ENCODE measurements around the gene MRPL52.

MRPL52 gene

DNA sequence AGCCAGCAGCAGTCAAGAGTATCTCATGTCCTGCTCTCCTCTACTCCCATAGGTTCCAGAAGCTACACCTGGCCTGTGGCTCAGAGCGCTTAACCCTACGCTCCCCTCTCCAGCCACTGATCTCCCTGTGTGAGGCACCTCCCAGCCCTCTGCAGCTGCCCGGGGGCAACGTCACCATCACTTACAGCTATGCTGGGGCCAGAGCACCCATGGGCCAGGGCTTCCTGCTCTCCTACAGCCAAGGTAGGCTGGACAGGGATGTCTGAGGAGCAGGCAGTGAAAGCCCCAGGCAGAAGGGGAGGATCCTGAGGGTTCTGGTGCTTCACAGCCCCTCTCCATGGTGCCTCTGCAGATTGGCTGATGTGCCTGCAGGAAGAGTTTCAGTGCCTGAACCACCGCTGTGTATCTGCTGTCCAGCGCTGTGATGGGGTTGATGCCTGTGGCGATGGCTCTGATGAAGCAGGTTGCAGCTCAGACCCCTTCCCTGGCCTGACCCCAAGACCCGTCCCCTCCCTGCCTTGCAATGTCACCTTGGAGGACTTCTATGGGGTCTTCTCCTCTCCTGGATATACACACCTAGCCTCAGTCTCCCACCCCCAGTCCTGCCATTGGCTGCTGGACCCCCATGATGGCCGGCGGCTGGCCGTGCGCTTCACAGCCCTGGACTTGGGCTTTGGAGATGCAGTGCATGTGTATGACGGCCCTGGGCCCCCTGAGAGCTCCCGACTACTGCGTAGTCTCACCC lies 45.5 kb downstream of the MRPL52 start:
- no peaks in the 10 kb centered on the region for H3K9me3 Mint-ChIP-seq
- peak overlapping the region; percentile 60 for H3K27ac Mint-ChIP-seq
- DNase-seq (ENCODE audit: low spot score in 2 of 2) (no peak), ATAC-seq (no peak)
- peaks cover 75% of the 10 kb centered on the region for H3K36me3 Mint-ChIP-seq
- peaks cover 44% of the 10 kb centered on the region for H3K4me1 Mint-ChIP-seq
- H3K4me3 Mint-ChIP-seq, result no peak overlapping the region

DNA sequence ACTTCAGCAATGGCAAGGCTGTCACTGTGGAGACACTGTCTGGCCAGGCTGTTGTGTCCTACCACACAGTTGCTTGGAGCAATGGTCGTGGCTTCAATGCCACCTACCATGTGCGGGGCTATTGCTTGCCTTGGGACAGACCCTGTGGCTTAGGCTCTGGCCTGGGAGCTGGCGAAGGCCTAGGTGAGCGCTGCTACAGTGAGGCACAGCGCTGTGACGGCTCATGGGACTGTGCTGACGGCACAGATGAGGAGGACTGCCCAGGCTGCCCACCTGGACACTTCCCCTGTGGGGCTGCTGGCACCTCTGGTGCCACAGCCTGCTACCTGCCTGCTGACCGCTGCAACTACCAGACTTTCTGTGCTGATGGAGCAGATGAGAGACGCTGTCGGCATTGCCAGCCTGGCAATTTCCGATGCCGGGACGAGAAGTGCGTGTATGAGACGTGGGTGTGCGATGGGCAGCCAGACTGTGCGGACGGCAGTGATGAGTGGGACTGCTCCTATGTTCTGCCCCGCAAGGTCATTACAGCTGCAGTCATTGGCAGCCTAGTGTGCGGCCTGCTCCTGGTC lies 46.1 kb downstream of the MRPL52 start:
- Mint-ChIP-seq H3K4me1 (peaks cover 37% of the 10 kb centered on the region), H3K4me3 (no peak overlapping the region), H3K36me3 (peaks cover 75% of the 10 kb centered on the region), H3K27ac (no peak overlapping the region), H3K9me3 (no peaks in the 10 kb centered on the region)
- no peak for ATAC-seq
- no peak for DNase-seq (ENCODE audit: low spot score in 2 of 2)

DNA sequence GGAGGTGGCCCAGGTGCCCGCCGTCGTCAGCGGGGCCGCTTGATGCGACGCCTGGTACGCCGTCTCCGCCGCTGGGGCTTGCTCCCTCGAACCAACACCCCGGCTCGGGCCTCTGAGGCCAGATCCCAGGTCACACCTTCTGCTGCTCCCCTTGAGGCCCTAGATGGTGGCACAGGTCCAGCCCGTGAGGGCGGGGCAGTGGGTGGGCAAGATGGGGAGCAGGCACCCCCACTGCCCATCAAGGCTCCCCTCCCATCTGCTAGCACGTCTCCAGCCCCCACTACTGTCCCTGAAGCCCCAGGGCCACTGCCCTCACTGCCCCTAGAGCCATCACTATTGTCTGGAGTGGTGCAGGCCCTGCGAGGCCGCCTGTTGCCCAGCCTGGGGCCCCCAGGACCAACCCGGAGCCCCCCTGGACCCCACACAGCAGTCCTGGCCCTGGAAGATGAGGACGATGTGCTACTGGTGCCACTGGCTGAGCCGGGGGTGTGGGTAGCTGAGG lies 47.4 kb downstream of the MRPL52 start:
- peaks cover 30% of the 10 kb centered on the region for H3K4me1 Mint-ChIP-seq
- H3K9me3 Mint-ChIP-seq, result no peaks in the 10 kb centered on the region

DNA sequence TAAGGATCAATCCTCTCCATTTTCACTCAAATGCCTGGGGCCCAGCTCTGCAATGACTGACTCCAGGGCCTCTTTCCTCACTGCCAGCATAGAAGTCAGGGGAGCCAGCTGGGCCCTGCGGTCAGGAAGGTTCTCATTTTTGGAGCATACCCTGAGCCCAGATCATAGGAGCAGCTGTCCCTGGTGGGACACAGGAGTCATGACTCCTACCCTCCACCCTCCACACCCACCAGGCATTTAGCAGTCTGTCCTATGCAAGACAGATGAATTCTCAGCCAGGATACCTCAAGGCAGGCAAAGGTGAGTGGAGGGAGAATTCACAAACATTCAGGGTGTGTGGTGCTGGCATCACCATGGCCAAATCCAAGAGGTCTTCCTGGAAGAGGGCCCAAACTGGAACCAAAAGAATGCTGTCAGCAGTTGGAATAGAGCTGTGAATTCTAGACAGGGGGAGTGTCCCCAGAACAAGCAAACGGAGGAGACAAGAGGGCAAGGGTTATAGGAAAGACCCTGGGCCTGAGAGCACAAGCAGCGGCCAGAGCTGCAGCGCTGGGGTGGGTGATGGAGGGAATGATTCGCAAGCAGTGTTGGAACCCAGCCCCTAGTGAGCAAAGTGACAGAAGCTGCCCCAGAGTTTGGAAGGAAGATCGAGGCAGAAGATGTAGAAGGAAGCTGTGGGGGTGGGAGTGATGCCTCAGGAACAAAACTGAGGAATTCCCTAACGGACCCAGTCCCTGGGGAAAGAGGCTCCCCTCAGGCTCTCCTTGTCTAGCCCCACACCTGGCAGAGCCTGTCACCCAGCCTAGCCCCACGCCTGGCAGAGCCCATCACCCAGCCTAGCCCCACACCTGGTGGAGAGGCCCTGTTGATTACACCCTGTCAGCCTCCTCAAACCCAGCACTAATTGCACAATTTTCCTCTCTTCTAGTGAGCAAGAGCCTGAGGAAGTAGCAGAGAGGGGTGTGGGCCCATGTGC lies 48.9 kb downstream of the MRPL52 start:
- Mint-ChIP-seq H3K27ac (peak overlapping the region; percentile 85), H3K9me3 (no peaks in the 10 kb centered on the region), H3K4me1 (peaks cover 23% of the 10 kb centered on the region), H3K4me3 (no peak overlapping the region), H3K36me3 (peaks cover 68% of the 10 kb centered on the region)
- ATAC-seq (no peak), DNase-seq (ENCODE audit: low spot score in 2 of 2) (no peak)

More for the DNA sequence above, 47.4 kb downstream of the MRPL52 start:
- ATAC-seq, result no peak
- Mint-ChIP-seq H3K27ac (peak overlapping the region; percentile 85), H3K4me3 (no peak overlapping the region), H3K36me3 (peaks cover 75% of the 10 kb centered on the region)
- DNase-seq (ENCODE audit: low spot score in 2 of 2), result no peak

DNA sequence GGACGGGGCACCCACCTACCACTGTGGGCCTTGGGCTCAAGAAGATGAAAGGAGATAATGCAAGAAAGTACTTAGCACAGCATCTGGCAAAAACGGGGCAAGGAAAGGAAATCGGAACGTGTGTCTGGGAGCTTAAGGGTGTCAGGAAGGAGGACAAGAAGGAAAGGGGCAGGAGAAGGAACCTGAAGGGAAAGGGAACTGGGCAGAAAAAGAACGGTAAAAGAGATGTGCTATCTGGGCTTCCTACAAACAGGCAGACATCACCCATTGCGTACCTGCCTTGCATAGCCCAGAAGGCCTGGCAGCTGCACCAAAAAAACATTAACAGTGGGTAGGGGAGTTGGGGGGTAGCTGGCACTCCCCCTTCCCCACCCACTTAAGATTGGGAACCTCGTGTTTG lies 52.4 kb downstream of the MRPL52 start:
- no peaks in the 10 kb centered on the region for H3K9me3 Mint-ChIP-seq
- ATAC-seq (no peak), DNase-seq (ENCODE audit: low spot score in 2 of 2) (no peak)
- H3K36me3 Mint-ChIP-seq, result peaks cover 32% of the 10 kb centered on the region
- H3K4me3 Mint-ChIP-seq, result no peak overlapping the region
- H3K27ac Mint-ChIP-seq, result no peak overlapping the region
- H3K4me1 Mint-ChIP-seq, result peaks cover 35% of the 10 kb centered on the region

DNA sequence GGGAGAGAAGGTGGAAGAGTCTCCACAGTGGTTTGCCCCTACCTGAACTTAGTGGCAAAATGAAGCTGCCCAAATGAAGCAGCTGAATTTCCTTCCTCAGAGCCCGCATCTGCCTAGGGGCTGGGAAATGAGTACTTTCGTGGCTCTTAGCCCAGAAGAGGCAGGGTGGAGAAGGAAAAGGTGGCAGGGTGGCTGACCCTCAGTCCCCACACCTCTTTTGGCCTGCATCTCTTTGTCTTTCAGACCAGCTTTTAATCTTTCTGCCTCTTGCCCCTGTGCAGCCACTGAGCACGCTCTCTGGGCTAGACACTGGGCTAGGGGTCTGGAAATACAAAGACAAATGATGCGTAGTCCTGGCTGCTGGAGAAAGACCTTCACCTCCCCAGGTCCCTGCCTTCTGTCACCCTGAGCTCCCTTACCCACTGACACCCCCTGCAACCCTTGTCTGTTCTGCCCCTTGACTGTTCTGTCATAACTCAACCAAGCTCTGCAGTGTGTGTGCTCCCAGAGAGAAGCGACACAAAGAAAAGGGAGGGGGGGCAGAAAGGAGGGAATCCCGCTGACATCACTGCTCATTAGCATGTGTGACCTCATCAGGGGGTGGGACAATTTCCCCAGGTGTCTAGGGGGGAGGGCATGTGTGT lies 53.0 kb downstream of the MRPL52 start:
- Mint-ChIP-seq H3K36me3 (peaks cover 27% of the 10 kb centered on the region), H3K4me3 (no peak overlapping the region), H3K9me3 (no peaks in the 10 kb centered on the region), H3K4me1 (peaks cover 40% of the 10 kb centered on the region), H3K27ac (peak overlapping the region; percentile 60)
- ATAC-seq, result no peak
- DNase-seq (ENCODE audit: low spot score in 2 of 2), result no peak

DNA sequence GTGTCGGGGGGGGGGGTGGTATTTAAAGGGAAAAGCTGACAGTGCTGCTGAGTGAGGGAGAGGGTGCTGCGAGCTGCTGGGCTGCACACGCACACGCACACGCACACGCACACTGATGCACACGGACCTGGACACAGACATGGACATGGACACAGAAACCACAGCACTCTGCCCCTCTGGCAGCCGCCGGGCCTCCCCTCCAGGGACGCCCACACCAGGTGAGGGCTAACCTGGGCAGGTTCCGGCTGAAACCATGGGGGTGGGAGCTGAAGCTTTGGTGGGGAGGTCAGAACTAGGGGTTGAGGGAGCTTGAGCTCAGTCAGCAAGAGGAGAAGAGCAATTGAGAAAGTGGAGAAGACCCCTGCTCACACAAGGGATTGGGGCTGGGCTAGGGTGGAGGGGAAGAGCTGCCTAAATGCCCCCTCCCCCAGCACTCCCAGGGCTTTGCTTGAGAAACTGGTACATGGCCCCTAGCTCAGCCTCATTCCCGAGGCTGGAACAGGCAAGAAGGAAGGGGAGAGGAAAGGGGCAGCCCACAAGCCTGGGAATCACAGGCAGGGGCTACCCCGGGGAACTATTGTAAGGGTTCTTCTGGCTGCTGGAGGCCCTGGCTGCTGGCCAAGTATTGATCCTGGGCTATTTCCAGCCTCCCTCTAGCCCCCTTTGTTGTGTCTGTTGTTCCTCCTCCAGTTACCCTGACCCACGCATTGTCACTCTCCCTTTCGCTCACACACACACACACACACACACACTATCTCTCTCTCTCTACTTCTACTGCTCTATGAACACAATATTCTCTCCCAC lies 53.7 kb downstream of the MRPL52 start, which contains the start of gene REM2:
TSS of gene REM2 (plus strand) at position 50 of the 804 bp plus-strand sequence. CDS start at position 116, 66 bp downstream.
- no peak within 1 kb of the TSS for H3K4me3 Mint-ChIP-seq
- no peak for DNase-seq (ENCODE audit: low spot score in 2 of 2)
- peaks cover 19% of the 10 kb centered on the region for H3K36me3 Mint-ChIP-seq
- H3K4me1 Mint-ChIP-seq, result peaks cover 44% of the 10 kb centered on the region
- H3K27ac Mint-ChIP-seq, result peak within 1 kb of the TSS; percentile 60
- H3K9me3 Mint-ChIP-seq, result no peaks in the 10 kb centered on the region
- ATAC-seq, result no peak

DNA sequence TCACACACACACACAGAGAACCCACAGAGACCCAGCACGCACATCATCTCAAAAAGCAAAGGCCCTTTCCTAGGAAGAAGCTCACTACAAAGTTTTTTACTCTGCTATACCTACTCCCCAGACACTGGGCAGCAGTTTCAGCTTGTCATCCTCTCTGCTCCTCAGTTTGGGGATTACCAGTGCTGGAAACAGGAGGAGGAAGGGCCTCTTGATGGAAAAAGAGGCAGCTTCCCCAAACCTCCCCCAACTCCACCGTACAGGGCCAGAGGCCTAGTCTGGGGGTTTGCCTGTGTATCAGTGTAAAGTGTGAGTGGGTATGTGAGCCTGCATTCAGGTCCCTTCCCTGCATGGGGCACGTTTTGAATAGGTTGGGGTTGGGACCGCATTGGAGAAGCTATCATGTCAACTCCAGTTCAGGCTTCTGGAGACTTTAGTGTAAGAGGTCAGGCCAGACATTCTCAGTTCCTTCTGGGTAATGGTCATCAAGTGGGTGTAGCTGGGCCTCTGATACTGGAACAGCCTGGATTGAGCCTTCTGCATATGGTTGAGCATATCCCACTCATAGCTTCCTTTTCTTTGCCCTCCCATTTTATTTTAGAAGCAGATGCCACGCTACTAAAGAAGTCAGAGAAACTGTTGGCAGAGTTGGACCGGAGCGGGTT lies 54.5 kb downstream of the MRPL52 start:
- DNase-seq (ENCODE audit: low spot score in 2 of 2) (no peak), ATAC-seq (no peak)
- Mint-ChIP-seq H3K27ac (no peak overlapping the region), H3K36me3 (peaks cover 11% of the 10 kb centered on the region), H3K9me3 (no peaks in the 10 kb centered on the region), H3K4me1 (peaks cover 36% of the 10 kb centered on the region), H3K4me3 (no peak overlapping the region)
